A673 (cell line): ENCODE results near the gene PTH2. TPM values are rescaled to one million over a fixed set of nuclear protein-coding genes. Genes with fewer than 3 reads are reported as not detected.

Source experiments
- Bru-seq: library from RNA; stranded (reverse); fragments of 400-500 nt; gene quantifications from one replicate; lab custom pipeline; 2021; lab: Mats Ljungman, UMichigan
- BruChase-seq, 2 experiments: library from RNA; stranded (reverse); fragments of 400-500 nt; gene quantifications; one replicate each; lab custom pipeline; 2021; lab: Mats Ljungman, UMichigan
- BruUV-seq: library from RNA; stranded (reverse); fragments of 400-500 nt; replicated peaks from 2 replicates; lab custom pipeline; 2021; lab: Mats Ljungman, UMichigan
- CTCF ChIA-PET: fragments of 300-600 bp; sonication (Branson Sonifier 250); formaldehyde crosslinking; loops from one replicate; lab custom pipeline; 2022; ENCODE audit warnings: antibody characterized with exemption; lab: Charles Lee
- POLR2A ChIA-PET: fragments of 300-600 bp; sonication (Branson Sonifier 250); formaldehyde crosslinking; loops from one replicate; lab custom pipeline; 2022; ENCODE audit warnings: antibody characterized with exemption; ENCODE audit not compliant: low non-redundant PET; lab: Charles Lee
- DNase-seq: peaks from one replicate; pipeline ENCODE4 v3.0.0-alpha.2; 2015; ENCODE audit warnings: low spot score
- H3K27ac ChIP-seq: fragments of 200-600 bp; sonication (generic); 2 replicates; pipeline ENCODE4 v1.5.1; 2016; ENCODE audit warnings: mixed run types, low read depth, mild to moderate bottlenecking, mixed read lengths, antibody characterized with exemption, low read length; ENCODE audit not compliant: poor library complexity, severe bottlenecking
- H3K27me3 ChIP-seq: fragments of 200-600 bp; sonication (generic); replicated peaks from 2 replicates; pipeline ENCODE4 v1.6.1; 2017; ENCODE audit warnings: mixed run types, low read depth, mild to moderate bottlenecking, mixed read lengths, antibody characterized with exemption, low read length; ENCODE audit not compliant: insufficient read depth, poor library complexity
- H3K36me3 ChIP-seq: fragments of 200-600 bp; sonication (generic); 2 replicates; pipeline ENCODE4 v1.6.1; 2016; ENCODE audit warnings: mixed run types, mild to moderate bottlenecking, mixed read lengths, antibody characterized with exemption, low read length; ENCODE audit not compliant: insufficient read depth, poor library complexity, severe bottlenecking
- H3K4me1 ChIP-seq: fragments of 200-600 bp; sonication (generic); 2 replicates; pipeline ENCODE4 v1.6.1; 2017; ENCODE audit warnings: mixed run types, mild to moderate bottlenecking, mixed read lengths, antibody characterized with exemption, low read length; ENCODE audit not compliant: insufficient read depth, poor library complexity, severe bottlenecking
- H3K4me3 ChIP-seq: fragments of 200-600 bp; sonication (generic); 2 replicates; pipeline ENCODE4 v1.5.1; 2016; ENCODE audit warnings: low read depth, mixed run types, mild to moderate bottlenecking, mixed read lengths, low read length; ENCODE audit not compliant: poor library complexity, severe bottlenecking
- H3K9me3 ChIP-seq: fragments of 200-600 bp; sonication (generic); 2 replicates; pipeline ENCODE4 v1.6.1; 2016; ENCODE audit warnings: mixed run types, low read depth, mild to moderate bottlenecking, mixed read lengths, antibody characterized with exemption, low read length; ENCODE audit not compliant: poor library complexity, severe bottlenecking
- EZH2 ChIP-seq: fragments of 200-600 bp; sonication (generic); IDR thresholded peaks from 2 replicates; pipeline ENCODE4 v1.6.1; 2017; ENCODE audit warnings: borderline replicate concordance, low read depth, mild to moderate bottlenecking, mixed read lengths, antibody characterized with exemption, low read length; ENCODE audit not compliant: poor library complexity, severe bottlenecking
- intact Hi-C: fragments of 100-400 bp; cut with micrococcal nuclease; formaldehyde crosslinking; loops from one replicate; pipeline ENCODE4 v1.10.0; 2022; ENCODE audit not compliant: unreplicated experiment
- long read RNA-seq: library from polyadenylated mRNA; stranded (forward); transcript quantifications from one replicate; pipeline ENCODE4 v2.0.0, GENCODE V29; 2022
- total RNA-seq: library from RNA; stranded (reverse); gene quantifications from 2 replicates; pipeline ENCODE4 v1.2.3, GENCODE V29; 2021
- TF ChIP-seq, protein P1 (sequence below): fragments of 300-800, 200-600 bp; sonication (generic); conservative IDR thresholded peaks from 2 replicates; pipeline ENCODE4 v1.5.1; 2017; ENCODE audit warnings: low read depth, mild to moderate bottlenecking, antibody characterized with exemption, low read length, moderate library complexity, mixed read lengths

Gene PTH2, protein sequence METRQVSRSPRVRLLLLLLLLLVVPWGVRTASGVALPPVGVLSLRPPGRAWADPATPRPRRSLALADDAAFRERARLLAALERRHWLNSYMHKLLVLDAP
- total RNA-seq = not detected in 2 replicates
- Bru-seq, nascent RNA = not detected
- BruChase-seq, experiment 1, labeled RNA remaining after a 2-hour chase = percentile 20 among the genes with signal in this experiment
- BruChase-seq, experiment 2, labeled RNA remaining after a 6-hour chase = not detected
- long read RNA-seq = 0 reads

DNA sequence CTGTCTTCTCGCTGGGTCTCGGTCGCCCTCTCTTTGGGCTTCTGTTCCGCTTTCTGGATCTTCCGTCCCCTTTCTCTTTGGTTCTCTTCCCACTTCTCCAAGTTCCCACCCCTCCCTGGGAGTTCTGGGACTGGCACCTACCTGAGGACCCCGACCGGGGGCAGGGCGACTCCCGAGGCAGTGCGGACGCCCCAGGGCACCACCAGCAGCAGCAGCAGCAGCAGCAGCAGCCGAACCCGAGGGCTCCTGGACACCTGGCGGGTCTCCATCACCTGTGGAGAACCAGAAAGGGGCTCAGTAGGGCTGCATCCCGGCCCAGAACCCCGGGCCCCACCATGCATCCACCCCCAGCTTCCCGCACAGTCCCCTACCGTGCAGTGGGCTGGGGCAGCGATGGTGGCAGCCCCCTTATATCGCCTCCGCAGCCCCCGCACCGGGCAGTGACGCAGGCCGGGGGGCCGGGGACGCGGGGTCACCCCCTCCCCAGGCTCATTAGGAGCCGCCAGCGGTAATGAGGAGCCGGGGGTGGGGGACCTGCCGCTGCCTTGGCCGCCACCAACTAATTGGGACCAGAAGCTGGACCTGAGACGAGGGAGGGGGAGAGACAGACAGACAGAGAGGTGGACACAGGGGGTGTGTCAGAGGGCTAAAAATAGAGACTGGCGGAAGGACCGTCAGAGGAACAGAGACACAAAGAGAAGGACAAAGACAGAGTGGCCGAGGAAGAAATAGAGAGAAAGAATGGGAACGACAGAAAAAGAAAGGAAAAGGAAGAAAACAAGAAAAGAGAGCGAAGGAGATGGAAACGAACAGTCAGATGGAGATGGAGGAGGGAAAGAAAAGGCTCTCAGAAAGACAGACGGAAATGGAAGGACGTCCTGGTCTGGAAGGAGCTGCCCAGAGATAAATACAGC is at the start of gene PTH2:
PTH2 (minus strand) TSS at position 371 of the 914 bp plus-strand sequence; CDS start at position 269, 102 bp downstream.
- Histone ChIP-seq H3K9me3 (no peaks in the 10 kb centered on the region), H3K27me3 (peaks cover 93% of the 10 kb centered on the region), H3K27ac (no peak within 1 kb of the TSS), H3K4me3 (peak within 1 kb of the TSS; percentile 35), H3K36me3 (no peaks in the 10 kb centered on the region), H3K4me1 (peaks cover 18% of the 10 kb centered on the region)
- POLR2A ChIA-PET = no interaction called here
- no TSS peak for BruUV-seq
- CTCF ChIA-PET = no interaction called here
- peak; percentile 88 for TF ChIP-seq EZH2
- TF ChIP-seq, protein P1, sequence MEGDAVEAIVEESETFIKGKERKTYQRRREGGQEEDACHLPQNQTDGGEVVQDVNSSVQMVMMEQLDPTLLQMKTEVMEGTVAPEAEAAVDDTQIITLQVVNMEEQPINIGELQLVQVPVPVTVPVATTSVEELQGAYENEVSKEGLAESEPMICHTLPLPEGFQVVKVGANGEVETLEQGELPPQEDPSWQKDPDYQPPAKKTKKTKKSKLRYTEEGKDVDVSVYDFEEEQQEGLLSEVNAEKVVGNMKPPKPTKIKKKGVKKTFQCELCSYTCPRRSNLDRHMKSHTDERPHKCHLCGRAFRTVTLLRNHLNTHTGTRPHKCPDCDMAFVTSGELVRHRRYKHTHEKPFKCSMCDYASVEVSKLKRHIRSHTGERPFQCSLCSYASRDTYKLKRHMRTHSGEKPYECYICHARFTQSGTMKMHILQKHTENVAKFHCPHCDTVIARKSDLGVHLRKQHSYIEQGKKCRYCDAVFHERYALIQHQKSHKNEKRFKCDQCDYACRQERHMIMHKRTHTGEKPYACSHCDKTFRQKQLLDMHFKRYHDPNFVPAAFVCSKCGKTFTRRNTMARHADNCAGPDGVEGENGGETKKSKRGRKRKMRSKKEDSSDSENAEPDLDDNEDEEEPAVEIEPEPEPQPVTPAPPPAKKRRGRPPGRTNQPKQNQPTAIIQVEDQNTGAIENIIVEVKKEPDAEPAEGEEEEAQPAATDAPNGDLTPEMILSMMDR = no peak
- intact Hi-C loops = no loop called here
- DNase-seq = no peak

DNA sequence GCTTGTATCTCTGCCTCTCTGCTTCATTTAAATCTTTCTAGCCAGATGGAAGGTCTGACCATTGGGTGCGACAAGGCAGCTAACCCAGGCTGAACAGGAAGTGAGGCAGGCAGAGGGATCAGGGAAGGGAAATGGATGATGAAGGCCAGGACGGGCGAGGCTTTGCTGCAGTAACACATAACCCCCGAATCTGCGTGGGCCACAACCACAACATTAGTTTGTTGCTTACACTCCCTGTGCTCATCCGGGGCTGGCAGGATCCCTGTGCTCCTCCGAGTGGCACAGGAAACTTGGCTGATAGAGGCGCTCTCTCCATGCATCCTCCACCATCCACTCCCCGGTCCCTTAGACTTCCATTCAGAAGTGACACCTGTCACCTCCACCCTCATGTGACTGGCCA is 49.7 kb upstream of the PTH2 start:
- Histone ChIP-seq H3K36me3 (no peaks in the 10 kb centered on the region), H3K4me1 (peaks cover 18% of the 10 kb centered on the region), H3K27ac (no peak overlapping the region), H3K27me3 (no peaks in the 10 kb centered on the region), H3K4me3 (no peak overlapping the region), H3K9me3 (no peaks in the 10 kb centered on the region)
- TF ChIP-seq EZH2 = no peak
- TF ChIP-seq, protein P1 = no peak
- DNase-seq = no peak
- intact Hi-C loops = no loop called here
- ChIA-PET CTCF (no interaction called here), POLR2A (no interaction called here)
- no TSS peak for BruUV-seq

DNA sequence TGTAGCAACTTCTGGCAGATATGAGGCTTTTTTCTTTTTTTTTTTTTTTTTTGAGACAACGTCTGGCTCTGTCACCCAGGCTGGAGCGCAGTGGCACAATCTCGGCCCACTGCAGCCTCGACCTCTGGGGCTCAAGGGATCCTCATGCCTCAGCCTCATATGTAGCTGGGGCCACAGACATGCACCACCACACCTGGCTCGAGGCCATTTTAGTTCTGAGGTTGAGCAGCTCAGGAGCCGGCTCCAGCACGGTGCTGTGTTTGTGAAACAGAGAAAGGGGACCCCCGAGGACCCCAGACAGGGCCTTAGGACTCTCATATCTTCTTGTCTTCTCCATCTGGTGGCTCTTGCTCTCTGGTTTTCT is 47.4 kb upstream of the PTH2 start:
- ChIA-PET CTCF (interaction anchor here (0.6 kb wide), 1 partner anchor 20 kb away, joined by 4 read pairs; no protein-coding TSS in a partner anchor), POLR2A (no interaction called here)
- H3K4me1 ChIP-seq = peaks cover 15% of the 10 kb centered on the region
- H3K27ac ChIP-seq = no peak overlapping the region
- H3K4me3 ChIP-seq = no peak overlapping the region
- no peaks in the 10 kb centered on the region for H3K36me3 ChIP-seq
- intact Hi-C loops = no loop called here
- TF ChIP-seq EZH2 = no peak
- TF ChIP-seq, protein P1 = no peak
- no peaks in the 10 kb centered on the region for H3K27me3 ChIP-seq
- no peaks in the 10 kb centered on the region for H3K9me3 ChIP-seq
- no TSS peak for BruUV-seq
- DNase-seq = no peak
